HFFc6 (cell line): Measurements from ENCODE around the gene DHRSX. TPM values are rescaled to one million over a fixed set of nuclear protein-coding genes. Genes with fewer than 3 reads are reported as not detected.

ENCODE experiments used
- DNase-seq: peaks from one replicate; pipeline ENCODE4 v3.0.0-alpha.2; 2018
- H3K27ac Mint-ChIP-seq: 2 replicates; pipeline ENCODE4 v1.8.0; 2020; ENCODE audit warnings: mild to moderate bottlenecking, mixed read lengths
- H3K27me3 Mint-ChIP-seq: 2 replicates; pipeline ENCODE4 v1.8.0; 2021; ENCODE audit warnings: mild to moderate bottlenecking, moderate library complexity, mixed read lengths; ENCODE audit not compliant: insufficient read depth
- H3K36me3 Mint-ChIP-seq: 2 replicates; pipeline ENCODE4 v1.8.0; 2021; ENCODE audit warnings: low read depth, mixed read lengths
- H3K4me1 Mint-ChIP-seq: 2 replicates; pipeline ENCODE4 v1.8.0; 2020; ENCODE audit warnings: low read depth, mixed read lengths
- H3K4me3 Mint-ChIP-seq: 2 replicates; pipeline ENCODE4 v1.8.0; 2020; ENCODE audit warnings: mild to moderate bottlenecking, moderate library complexity, mixed read lengths
- H3K9me3 Mint-ChIP-seq: 2 replicates; pipeline ENCODE4 v1.8.0; 2020; ENCODE audit warnings: mild to moderate bottlenecking, mixed read lengths
- CTCF ChIP-seq: fragments of 200-600 bp; sonication (generic); IDR thresholded peaks from 2 replicates; pipeline ENCODE4 v1.5.0; 2021; ENCODE audit warnings: antibody characterized with exemption, mild to moderate bottlenecking
- total RNA-seq, 6 experiments: library from RNA; stranded (reverse); fragmentation: NEBNext Ultra II Directional; extraction: Animal tissue kit (Norgen Biotek cat#: 25700); gene quantifications; 2 replicates in 1 of 6; 3 replicates in 5 of 6; pipeline ENCODE4 v1.2.3, GENCODE V29; 2021

Gene DHRSX
- total RNA-seq, 6 experiments from 2014 or later = 19.6 to 27.1 (median 22.9) TPM

GRCh38 chrX:2451501-2452316 lies 49.1 kb downstream of the DHRSX start:
- TF ChIP-seq CTCF = no peak
- Mint-ChIP-seq H3K27me3 (peaks cover 1% of the 10 kb centered on the region), H3K4me3 (no peak overlapping the region), H3K27ac (no peak overlapping the region), H3K36me3 (peaks cover 15% of the 10 kb centered on the region), H3K9me3 (peaks cover 5% of the 10 kb centered on the region), H3K4me1 (peaks cover 7% of the 10 kb centered on the region; the same call in 1 of the 2 replicates)
- DNase-seq = no peak

- no peak for DNase-seq
- Mint-ChIP-seq H3K4me1 (peaks cover 7% of the 10 kb centered on the region; the same call in 1 of the 2 replicates), H3K27ac (no peak overlapping the region), H3K27me3 (peaks cover 1% of the 10 kb centered on the region), H3K36me3 (peaks cover 15% of the 10 kb centered on the region), H3K4me3 (no peak overlapping the region), H3K9me3 (peaks cover 5% of the 10 kb centered on the region)
- TF ChIP-seq CTCF = no peak
Measured at GRCh38 chrX:2450681-2451080, 50.1 kb downstream of the DHRSX start.

GRCh38 chrX:2449135-2449886 lies 51.5 kb downstream of the DHRSX start:
- H3K36me3 Mint-ChIP-seq = peaks cover 15% of the 10 kb centered on the region
- H3K27me3 Mint-ChIP-seq = peaks cover 1% of the 10 kb centered on the region
- DNase-seq = no peak
- H3K27ac Mint-ChIP-seq = no peak overlapping the region
- H3K4me3 Mint-ChIP-seq = no peak overlapping the region
- peaks cover 5% of the 10 kb centered on the region for H3K9me3 Mint-ChIP-seq
- peaks cover 7% of the 10 kb centered on the region; the same call in 1 of the 2 replicates for H3K4me1 Mint-ChIP-seq
- no peak for TF ChIP-seq CTCF

GRCh38 chrX:2447484-2447883 lies 53.3 kb downstream of the DHRSX start:
- no peak for TF ChIP-seq CTCF
- peaks cover 9% of the 10 kb centered on the region for H3K36me3 Mint-ChIP-seq
- H3K9me3 Mint-ChIP-seq = peaks cover 5% of the 10 kb centered on the region
- peaks cover 7% of the 10 kb centered on the region; the same call in 1 of the 2 replicates for H3K4me1 Mint-ChIP-seq
- no peak overlapping the region for H3K4me3 Mint-ChIP-seq
- DNase-seq = no peak
- H3K27ac Mint-ChIP-seq = no peak overlapping the region
- H3K27me3 Mint-ChIP-seq = peaks cover 1% of the 10 kb centered on the region; the same call in 1 of the 2 replicates

- H3K27ac Mint-ChIP-seq = no peak overlapping the region
- peaks cover 5% of the 10 kb centered on the region for H3K9me3 Mint-ChIP-seq
- no peak for TF ChIP-seq CTCF
Measured at GRCh38 chrX:2446815-2447214, 54.0 kb downstream of the DHRSX start.

More at GRCh38 chrX:2446815-2447214, 54.0 kb downstream of the DHRSX start:
- Mint-ChIP-seq H3K4me1 (peaks cover 7% of the 10 kb centered on the region; the same call in 1 of the 2 replicates), H3K36me3 (peaks cover 8% of the 10 kb centered on the region), H3K4me3 (no peak overlapping the region), H3K27me3 (peaks cover 1% of the 10 kb centered on the region; the same call in 1 of the 2 replicates)
- DNase-seq = no peak
